HEK293 (cell line): ENCODE data around the gene HOXA3.

Experiments used
- KLF16 ChIP-seq: fragments of 450-650 bp; formaldehyde crosslinking; IDR thresholded peaks from 2 replicates; pipeline ENCODE4 v1.5.1; 2017; ENCODE audit warnings: missing biosample characterization, missing genetic modification characterization
- PATZ1 ChIP-seq: fragments of 450-650 bp; formaldehyde crosslinking; IDR thresholded peaks from 2 replicates; pipeline ENCODE4 v1.5.1; 2016; ENCODE audit warnings: missing biosample characterization, missing genetic modification characterization
- RBAK ChIP-seq: fragments of 450-650 bp; formaldehyde crosslinking; IDR thresholded peaks from 2 replicates; pipeline ENCODE4 v1.5.1; 2016; ENCODE audit warnings: missing biosample characterization, missing genetic modification characterization
- SETDB1 ChIP-seq: IDR thresholded peaks from one replicate; pipeline ENCODE4 v1.6.1; 2017; ENCODE audit warnings: mild to moderate bottlenecking, low read length, moderate library complexity, mixed read lengths; ENCODE audit not compliant: insufficient read length
- SP3 ChIP-seq: fragments of 450-650 bp; formaldehyde crosslinking; IDR thresholded peaks from 2 replicates; pipeline ENCODE4 v1.5.1; 2016; ENCODE audit warnings: missing biosample characterization, missing genetic modification characterization
- ZBTB48 ChIP-seq: fragments of 450-650 bp; formaldehyde crosslinking; IDR thresholded peaks from 2 replicates; pipeline ENCODE4 v1.5.1; 2016; ENCODE audit warnings: missing biosample characterization, missing genetic modification characterization
- ZNF121 ChIP-seq: fragments of 450-650 bp; formaldehyde crosslinking; IDR thresholded peaks from 2 replicates; pipeline ENCODE4 v1.5.1; 2016; ENCODE audit warnings: missing biosample characterization, missing genetic modification characterization
- ZNF132 ChIP-seq: fragments of 450-650 bp; formaldehyde crosslinking; IDR thresholded peaks from 2 replicates; pipeline ENCODE4 v1.5.1; 2017; ENCODE audit warnings: missing biosample characterization, missing genetic modification characterization, borderline replicate concordance
- ZNF138 ChIP-seq: fragments of 450-650 bp; formaldehyde crosslinking; IDR thresholded peaks from 2 replicates; pipeline ENCODE4 v1.5.1; 2016; ENCODE audit warnings: missing biosample characterization, missing genetic modification characterization, borderline replicate concordance
- ZNF155 ChIP-seq: fragments of 450-650 bp; formaldehyde crosslinking; IDR thresholded peaks from 2 replicates; pipeline ENCODE4 v1.5.1; 2016; ENCODE audit warnings: missing biosample characterization, missing genetic modification characterization
- ZNF169 ChIP-seq: fragments of 450-650 bp; formaldehyde crosslinking; IDR thresholded peaks from 2 replicates; pipeline ENCODE4 v1.5.1; 2016; ENCODE audit warnings: missing biosample characterization, missing genetic modification characterization
- ZNF266 ChIP-seq: fragments of 450-650 bp; formaldehyde crosslinking; IDR thresholded peaks from 2 replicates; pipeline ENCODE4 v1.5.1; 2016; ENCODE audit warnings: missing biosample characterization, missing genetic modification characterization, low read depth
- ZNF274 ChIP-seq, 2 experiments: fragments of 200-500 bp in 1 of 2; fragments of 450-650 bp in 1 of 2; sonication (Bioruptor generic) in 1 of 2; formaldehyde crosslinking in 1 of 2; IDR thresholded peaks; 2 replicates each; pipeline versions ENCODE4 v1.5.1 to v1.6.1; 2014 to 2016; ENCODE audit warnings: borderline replicate concordance in 1 of 2, inconsistent platforms in 1 of 2, low read length in 1 of 2, missing biosample characterization in 1 of 2, missing genetic modification characterization in 1 of 2
- ZNF341 ChIP-seq: fragments of 450-650 bp; formaldehyde crosslinking; IDR thresholded peaks from 2 replicates; pipeline ENCODE4; 2016; ENCODE audit warnings: low read depth, missing biosample characterization, missing genetic modification characterization
- ZNF37A ChIP-seq: fragments of 450-650 bp; IDR thresholded peaks from 2 replicates; pipeline ENCODE4 v1.5.1; 2018; ENCODE audit warnings: missing biosample characterization, missing genetic modification characterization
- ZNF391 ChIP-seq: fragments of 450-650 bp; formaldehyde crosslinking; IDR thresholded peaks from 2 replicates; pipeline ENCODE4 v1.5.1; 2016; ENCODE audit warnings: low read depth, missing biosample characterization, missing genetic modification characterization, borderline replicate concordance
- ZNF513 ChIP-seq: fragments of 450-650 bp; IDR thresholded peaks from 2 replicates; pipeline ENCODE4 v1.5.1; 2018; ENCODE audit warnings: missing biosample characterization, missing genetic modification characterization
- ZNF518A ChIP-seq: fragments of 450-650 bp; formaldehyde crosslinking; conservative IDR thresholded peaks from 2 replicates; pipeline ENCODE4 v1.5.1; 2016; ENCODE audit warnings: low read depth, missing biosample characterization, missing genetic modification characterization
- ZNF529 ChIP-seq: fragments of 450-650 bp; formaldehyde crosslinking; IDR thresholded peaks from 2 replicates; pipeline ENCODE4 v1.5.1; 2017; ENCODE audit warnings: missing genetic modification characterization, missing biosample characterization; ENCODE audit not compliant: insufficient replicate concordance
- ZSCAN16 ChIP-seq: fragments of 450-650 bp; formaldehyde crosslinking; IDR thresholded peaks from 2 replicates; pipeline ENCODE4 v1.5.1; 2016; ENCODE audit warnings: missing biosample characterization, missing genetic modification characterization
- ZSCAN23 ChIP-seq: fragments of 450-650 bp; formaldehyde crosslinking; IDR thresholded peaks from 2 replicates; pipeline ENCODE4 v1.5.1; 2016; ENCODE audit warnings: missing biosample characterization, missing genetic modification characterization
- TF ChIP-seq, protein P1 (sequence below): fragments of 450-650 bp; formaldehyde crosslinking; IDR thresholded peaks from 2 replicates; pipeline ENCODE4 v1.5.1; 2017; ENCODE audit warnings: missing biosample characterization, missing genetic modification characterization
- TF ChIP-seq, protein P2 (sequence below): fragments of 450-650 bp; formaldehyde crosslinking; IDR thresholded peaks from 2 replicates; pipeline ENCODE4 v1.5.1; 2016; ENCODE audit warnings: missing biosample characterization, missing genetic modification characterization
- TF ChIP-seq, protein P3 (sequence below): fragments of 450-650 bp; formaldehyde crosslinking; IDR thresholded peaks from 2 replicates; pipeline ENCODE4 v1.5.1; 2017; ENCODE audit warnings: missing biosample characterization, missing genetic modification characterization

The HOXA3 gene

GRCh38 chr7:27172823-27173510 lies 20.6 kb upstream of the HOXA3 start (continued):
- TF ChIP-seq ZNF274 (IDR thresholded peaks at IDR 0.05; ENCODE audit: low read length): no peak
- TF ChIP-seq ZNF274 (tag by site-specific recombination; IDR thresholded peaks at IDR 0.05; ENCODE audit: borderline replicate concordance): no peak
- TF ChIP-seq, protein P1, sequence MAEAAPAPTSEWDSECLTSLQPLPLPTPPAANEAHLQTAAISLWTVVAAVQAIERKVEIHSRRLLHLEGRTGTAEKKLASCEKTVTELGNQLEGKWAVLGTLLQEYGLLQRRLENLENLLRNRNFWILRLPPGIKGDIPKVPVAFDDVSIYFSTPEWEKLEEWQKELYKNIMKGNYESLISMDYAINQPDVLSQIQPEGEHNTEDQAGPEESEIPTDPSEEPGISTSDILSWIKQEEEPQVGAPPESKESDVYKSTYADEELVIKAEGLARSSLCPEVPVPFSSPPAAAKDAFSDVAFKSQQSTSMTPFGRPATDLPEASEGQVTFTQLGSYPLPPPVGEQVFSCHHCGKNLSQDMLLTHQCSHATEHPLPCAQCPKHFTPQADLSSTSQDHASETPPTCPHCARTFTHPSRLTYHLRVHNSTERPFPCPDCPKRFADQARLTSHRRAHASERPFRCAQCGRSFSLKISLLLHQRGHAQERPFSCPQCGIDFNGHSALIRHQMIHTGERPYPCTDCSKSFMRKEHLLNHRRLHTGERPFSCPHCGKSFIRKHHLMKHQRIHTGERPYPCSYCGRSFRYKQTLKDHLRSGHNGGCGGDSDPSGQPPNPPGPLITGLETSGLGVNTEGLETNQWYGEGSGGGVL: no peak
- no peak for TF ChIP-seq RBAK
- TF ChIP-seq ZNF266 (tag by site-specific recombination): no peak
- TF ChIP-seq ZSCAN16 (tag by site-specific recombination): no peak
- TF ChIP-seq, protein P2, sequence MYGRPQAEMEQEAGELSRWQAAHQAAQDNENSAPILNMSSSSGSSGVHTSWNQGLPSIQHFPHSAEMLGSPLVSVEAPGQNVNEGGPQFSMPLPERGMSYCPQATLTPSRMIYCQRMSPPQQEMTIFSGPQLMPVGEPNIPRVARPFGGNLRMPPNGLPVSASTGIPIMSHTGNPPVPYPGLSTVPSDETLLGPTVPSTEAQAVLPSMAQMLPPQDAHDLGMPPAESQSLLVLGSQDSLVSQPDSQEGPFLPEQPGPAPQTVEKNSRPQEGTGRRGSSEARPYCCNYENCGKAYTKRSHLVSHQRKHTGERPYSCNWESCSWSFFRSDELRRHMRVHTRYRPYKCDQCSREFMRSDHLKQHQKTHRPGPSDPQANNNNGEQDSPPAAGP (tag by site-specific recombination): peak; percentile 77; the same call in 1 of the 2 replicates
- TF ChIP-seq ZNF37A: no peak
- peak; percentile 79 for TF ChIP-seq ZBTB48 (tag by site-specific recombination)
- TF ChIP-seq, protein P3, sequence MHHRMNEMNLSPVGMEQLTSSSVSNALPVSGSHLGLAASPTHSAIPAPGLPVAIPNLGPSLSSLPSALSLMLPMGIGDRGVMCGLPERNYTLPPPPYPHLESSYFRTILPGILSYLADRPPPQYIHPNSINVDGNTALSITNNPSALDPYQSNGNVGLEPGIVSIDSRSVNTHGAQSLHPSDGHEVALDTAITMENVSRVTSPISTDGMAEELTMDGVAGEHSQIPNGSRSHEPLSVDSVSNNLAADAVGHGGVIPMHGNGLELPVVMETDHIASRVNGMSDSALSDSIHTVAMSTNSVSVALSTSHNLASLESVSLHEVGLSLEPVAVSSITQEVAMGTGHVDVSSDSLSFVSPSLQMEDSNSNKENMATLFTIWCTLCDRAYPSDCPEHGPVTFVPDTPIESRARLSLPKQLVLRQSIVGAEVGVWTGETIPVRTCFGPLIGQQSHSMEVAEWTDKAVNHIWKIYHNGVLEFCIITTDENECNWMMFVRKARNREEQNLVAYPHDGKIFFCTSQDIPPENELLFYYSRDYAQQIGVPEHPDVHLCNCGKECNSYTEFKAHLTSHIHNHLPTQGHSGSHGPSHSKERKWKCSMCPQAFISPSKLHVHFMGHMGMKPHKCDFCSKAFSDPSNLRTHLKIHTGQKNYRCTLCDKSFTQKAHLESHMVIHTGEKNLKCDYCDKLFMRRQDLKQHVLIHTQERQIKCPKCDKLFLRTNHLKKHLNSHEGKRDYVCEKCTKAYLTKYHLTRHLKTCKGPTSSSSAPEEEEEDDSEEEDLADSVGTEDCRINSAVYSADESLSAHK (tag by site-specific recombination): peak; percentile 79
- no peak for TF ChIP-seq ZNF529
- no peak for TF ChIP-seq ZSCAN23 (tag by site-specific recombination)
- TF ChIP-seq SETDB1: no peak
- no peak for TF ChIP-seq ZNF169 (tag by site-specific recombination)
- TF ChIP-seq ZNF155: no peak
- TF ChIP-seq ZNF518A (tag by site-specific recombination): no peak
- no peak for TF ChIP-seq ZNF138 (tag by site-specific recombination)
- TF ChIP-seq ZNF513 (tag by site-specific recombination): no peak
- peak; percentile 9; the same call in 1 of the 2 replicates for TF ChIP-seq ZNF121 (tag by site-specific recombination)
- peak; percentile 45; the same call in 1 of the 2 replicates for TF ChIP-seq ZNF341
- no peak for TF ChIP-seq ZNF132 (tag by site-specific recombination)
- TF ChIP-seq PATZ1: peak; percentile 84
- 0 out of 2 replicates have a peak, but pooled peaks have one; percentile 54 for TF ChIP-seq KLF16 (tag by site-specific recombination)
- peak; percentile 40; the same call in 1 of the 2 replicates for TF ChIP-seq SP3 (tag by site-specific recombination)
- TF ChIP-seq ZNF391 (tag by site-specific recombination): peak; percentile 31; the same call in 1 of the 2 replicates
